ENCODE results near the gene TCF15. TPM values are rescaled to one million over a fixed set of nuclear protein-coding genes. Genes with fewer than 3 reads are reported as not detected.

The TCF15 gene, protein sequence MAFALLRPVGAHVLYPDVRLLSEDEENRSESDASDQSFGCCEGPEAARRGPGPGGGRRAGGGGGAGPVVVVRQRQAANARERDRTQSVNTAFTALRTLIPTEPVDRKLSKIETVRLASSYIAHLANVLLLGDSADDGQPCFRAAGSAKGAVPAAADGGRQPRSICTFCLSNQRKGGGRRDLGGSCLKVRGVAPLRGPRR
- 11.8 TPM for total RNA-seq
- long read RNA-seq, transcript TCF15-201 (2 exons, 1,555 nt): major isoform, 80 of 85 reads
- long read RNA-seq, partial matches to known transcripts: 0 of 85 reads
- long read RNA-seq, other reads (novel, unspliced or antisense): 5 of 85 reads

DNA sequence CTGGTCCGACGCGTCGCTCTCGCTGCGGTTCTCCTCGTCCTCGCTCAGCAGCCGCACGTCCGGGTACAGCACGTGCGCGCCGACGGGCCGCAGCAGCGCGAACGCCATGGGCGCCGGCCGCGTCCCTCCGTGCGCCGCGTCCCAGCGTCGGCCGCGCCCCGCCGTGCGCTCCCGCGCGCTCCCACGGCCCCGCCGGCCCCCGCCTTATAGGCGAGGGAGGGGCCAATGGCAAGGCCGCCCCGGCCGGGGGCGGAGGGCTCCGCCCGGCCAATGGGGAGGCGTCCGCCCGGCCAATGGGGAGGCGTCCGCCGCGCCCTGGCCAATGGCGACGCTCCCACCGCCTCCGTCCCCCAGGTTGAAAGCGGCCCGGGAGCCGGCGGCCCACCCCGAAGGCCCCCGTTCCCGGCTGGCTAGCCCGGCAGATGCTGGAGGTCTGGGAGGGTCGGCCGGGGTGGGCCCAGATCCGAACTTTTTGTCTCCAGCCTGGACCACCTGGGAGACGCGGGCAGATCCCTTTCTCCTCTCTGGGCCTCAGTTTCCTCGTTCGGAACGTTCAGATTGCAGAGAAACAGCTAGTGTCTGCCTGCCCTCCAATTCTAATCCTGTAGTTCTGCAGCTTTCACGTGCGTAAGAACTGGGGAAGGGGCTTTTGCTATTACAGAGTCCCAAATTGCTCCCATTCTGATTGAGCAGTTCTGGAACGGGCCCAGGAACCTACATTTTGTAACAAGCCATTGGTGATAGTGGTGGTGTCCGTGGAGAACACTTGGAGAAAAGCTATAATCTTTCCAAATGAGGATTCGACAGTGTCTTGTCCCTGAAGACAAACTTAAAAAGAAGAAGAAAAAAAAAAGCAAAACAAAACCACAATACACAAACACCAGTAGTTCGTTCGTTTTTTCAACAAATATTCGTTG lies at the start of gene TCF15:
Gene TCF15 (minus strand): TSS at position 180 of the 917 bp plus-strand sequence. CDS start 72 bp downstream, at position 108.
- DNase-seq (peak; percentile 86), ATAC-seq (peak; percentile 89)
- intact Hi-C loops (cut with micrococcal nuclease): no loop called here

DNA sequence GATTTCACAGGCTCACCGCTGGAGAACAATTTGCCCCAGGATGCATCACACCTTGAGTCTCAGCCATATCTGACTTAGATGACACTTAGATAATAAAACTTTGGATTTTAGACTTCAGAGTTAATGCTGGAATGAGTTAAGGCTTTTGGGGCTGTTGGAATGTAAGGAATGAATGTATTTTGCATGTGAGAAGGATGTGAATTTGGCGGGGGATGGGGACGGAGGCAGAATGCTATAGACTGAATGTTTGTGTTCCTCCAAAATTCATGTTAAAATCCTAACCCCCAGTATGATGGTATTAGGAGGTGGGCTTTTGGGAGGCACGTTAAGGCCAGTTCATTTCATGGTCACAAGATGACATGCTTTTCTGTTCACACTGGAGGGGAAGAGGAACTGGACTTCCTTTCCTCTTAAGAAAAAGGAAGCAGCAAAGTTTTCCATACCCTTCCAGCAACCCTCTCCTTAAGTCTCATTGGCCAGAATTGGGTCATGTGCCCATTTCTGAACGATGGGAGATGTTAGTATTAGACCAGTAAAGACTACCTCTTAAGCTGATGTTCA lies 48.7 kb upstream of the TCF15 start:
- DNase-seq (no peak), ATAC-seq (no peak)
- intact Hi-C loops (cut with micrococcal nuclease): no loop called here

DNA sequence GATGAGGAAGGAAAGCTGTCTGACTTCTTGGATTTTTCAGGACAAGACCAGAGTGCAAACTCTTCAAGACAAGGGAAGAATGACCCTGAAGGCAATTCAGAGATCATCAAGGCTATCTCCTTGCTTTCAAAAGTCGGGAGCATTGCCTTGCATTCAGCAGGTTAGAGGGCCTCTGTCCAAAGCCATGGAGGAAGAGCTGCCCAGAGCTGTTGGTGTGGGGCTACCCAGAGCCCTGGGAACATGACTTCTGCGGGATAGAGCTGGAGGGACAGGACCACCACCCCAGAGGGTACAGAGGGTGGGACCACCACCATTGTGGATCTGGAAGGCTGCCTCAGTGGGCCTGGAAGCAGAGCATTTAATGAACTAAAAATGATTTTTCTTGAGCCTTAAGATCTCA lies 48.1 kb upstream of the TCF15 start:
- no peak for ATAC-seq

DNA sequence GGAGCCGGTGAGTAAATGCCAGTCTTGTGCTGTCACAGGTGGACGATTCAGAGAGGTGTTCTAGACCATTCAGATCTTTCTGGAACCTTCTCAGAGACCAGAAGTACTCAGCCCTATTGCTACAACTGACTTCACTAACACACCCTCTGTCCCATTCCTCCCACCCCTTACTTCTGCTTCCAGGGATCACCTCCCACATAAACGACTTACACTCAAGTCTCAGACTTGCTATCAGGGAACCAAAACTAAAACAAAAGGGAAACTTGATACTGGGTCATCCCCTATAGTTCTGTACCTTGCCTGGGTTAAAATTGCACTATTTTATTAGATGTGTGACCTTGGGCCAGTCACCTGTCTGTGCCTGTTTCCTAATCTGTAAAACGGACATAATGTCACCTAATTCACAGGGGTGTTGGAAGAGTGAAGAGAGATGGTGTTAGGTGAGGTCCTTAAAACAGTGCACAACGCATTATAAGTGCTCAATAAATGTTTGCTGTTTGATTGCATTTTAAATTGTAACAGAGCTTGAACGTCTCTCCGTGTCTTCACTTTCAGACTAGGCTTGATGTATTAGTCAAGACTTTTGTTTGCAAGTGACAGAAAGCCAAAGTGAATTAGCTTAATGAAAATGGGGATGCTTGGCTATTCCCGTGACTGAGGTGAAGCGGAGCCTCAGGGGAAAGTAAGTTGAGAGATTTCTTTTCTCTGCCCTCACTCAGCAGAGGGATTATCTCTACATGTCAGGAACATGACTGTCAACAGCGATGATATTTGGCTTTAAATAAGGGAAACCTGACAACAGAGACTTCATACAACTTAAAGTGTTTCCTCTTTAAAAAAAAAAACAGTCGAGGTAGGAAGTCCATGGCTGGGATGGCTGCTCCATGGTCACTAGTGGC lies 45.9 kb upstream of the TCF15 start:
- DNase-seq: no peak
- ATAC-seq: no peak
- intact Hi-C loops (cut with micrococcal nuclease): no loop called here

More for the DNA sequence above, 48.1 kb upstream of the TCF15 start:
- intact Hi-C loops (cut with micrococcal nuclease): no loop called here
- DNase-seq: no peak

DNA sequence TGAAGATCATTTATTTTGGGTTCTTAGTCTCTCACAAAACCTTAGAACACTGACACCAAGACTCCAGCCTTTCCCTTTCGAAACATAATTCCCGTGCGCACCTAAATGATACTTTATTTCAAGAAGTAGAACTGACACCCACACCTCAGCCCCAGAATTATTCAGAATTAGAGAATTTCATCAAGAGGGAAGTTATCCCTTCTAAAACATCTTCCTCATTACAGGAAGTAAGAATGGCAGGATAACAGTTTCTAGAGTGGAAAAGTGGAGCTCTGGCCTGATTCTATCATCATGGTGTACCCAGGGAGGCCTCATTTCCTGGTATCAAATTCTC lies 44.3 kb upstream of the TCF15 start:
- intact Hi-C loops (cut with micrococcal nuclease): no loop called here
- DNase-seq (no peak), ATAC-seq (no peak)

DNA sequence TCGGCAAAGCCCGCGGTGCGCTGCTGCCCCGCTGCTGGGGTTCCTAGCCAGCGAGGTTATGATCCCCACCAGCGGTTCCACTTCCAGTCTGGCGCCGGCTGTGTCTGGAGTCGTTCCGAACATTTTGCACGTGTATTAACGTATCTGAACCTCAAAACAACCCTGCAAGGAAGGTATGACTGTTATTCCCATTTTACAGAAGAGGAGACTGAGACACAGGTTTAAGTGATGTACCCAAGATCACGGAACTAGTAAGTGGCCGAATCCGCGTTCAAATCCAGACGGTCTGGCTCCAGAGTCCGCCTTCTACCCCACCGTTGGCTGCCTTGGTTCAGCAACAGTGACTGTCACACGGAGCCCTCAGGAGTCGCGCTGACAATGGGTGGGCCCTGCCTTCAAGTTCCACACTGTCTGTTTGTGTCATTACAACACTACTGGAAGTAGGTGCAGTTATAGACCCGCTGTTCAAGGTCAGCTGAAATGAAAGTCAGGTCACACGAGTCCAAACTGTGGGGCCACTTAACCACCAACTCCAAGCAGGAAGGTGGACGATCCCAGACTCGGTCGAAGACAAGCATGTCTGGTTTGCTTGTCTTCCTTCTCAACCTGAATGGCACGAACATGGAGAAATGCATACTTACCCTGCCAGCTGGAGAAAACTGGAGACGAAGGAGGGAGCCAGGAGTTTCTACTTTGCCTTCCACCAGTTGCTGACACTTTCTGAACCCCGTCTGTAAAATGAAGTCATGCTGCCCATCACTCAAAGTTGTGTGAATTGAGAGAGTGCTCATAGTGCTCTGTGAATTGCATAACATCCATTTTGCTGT lies 43.7 kb upstream of the TCF15 start:
- ATAC-seq (peak; percentile 4), DNase-seq (no peak)
- intact Hi-C loops (cut with micrococcal nuclease): no loop called here

DNA sequence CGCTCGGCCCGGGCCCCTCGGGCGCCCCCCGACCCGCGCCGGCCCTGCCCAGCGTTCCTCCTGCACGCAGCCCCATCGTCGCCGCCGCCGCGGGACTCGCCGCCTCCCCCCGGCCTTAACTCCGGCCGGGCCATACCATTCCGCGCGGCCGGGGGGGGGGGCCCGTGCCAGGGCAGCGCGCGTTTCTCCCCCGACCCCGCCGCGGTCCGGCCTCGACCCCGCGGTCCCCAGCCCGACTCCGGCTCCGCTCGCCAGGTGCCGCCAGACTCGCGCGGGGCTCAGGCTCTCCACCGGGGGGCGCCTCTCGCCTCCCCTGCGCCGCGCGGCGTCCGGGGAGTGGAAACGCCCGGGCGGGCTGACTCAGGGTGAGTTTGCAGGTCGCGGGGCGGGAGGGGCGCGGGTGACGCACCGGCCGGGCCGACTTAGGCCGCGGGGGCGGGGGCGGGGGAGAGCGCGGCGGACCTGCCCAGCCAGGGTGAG lies 43.0 kb upstream of the TCF15 start, which contains the start of gene SRXN1:
Gene SRXN1 (minus strand): TSS at position 91 of the 480 bp plus-strand sequence. CDS start 15 bp downstream, at position 76.
- ATAC-seq: peak; percentile 95
- DNase-seq: peak; percentile 96
- intact Hi-C loops (cut with micrococcal nuclease): no loop called here

DNA sequence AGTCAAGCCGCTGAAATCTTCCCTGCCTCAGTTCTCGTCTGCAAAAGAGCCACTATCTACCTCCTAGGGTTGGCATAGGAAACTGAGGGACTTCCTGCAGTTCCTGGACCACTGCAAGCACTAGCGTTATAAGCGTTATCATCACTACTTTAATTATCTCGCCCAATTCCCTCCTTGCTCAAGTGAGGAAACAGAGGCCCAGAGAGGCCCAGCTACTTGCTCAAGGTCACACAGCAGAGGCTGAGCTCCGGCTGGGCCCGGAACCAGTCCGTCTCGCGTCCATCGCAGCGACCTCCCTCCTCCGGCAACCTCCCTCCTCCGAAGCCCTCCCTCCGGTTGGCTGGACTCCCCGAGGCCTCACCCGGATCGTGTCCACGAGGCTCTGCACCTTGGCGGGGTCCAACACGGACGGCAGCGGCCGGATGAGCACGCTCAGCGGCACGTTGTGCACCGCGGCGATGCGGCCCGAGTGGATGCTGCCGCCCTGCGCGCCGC lies 42.6 kb upstream of the TCF15 start:
- peak; percentile 3 for ATAC-seq
- intact Hi-C loops (cut with micrococcal nuclease): no loop called here
- no peak for DNase-seq

DNA sequence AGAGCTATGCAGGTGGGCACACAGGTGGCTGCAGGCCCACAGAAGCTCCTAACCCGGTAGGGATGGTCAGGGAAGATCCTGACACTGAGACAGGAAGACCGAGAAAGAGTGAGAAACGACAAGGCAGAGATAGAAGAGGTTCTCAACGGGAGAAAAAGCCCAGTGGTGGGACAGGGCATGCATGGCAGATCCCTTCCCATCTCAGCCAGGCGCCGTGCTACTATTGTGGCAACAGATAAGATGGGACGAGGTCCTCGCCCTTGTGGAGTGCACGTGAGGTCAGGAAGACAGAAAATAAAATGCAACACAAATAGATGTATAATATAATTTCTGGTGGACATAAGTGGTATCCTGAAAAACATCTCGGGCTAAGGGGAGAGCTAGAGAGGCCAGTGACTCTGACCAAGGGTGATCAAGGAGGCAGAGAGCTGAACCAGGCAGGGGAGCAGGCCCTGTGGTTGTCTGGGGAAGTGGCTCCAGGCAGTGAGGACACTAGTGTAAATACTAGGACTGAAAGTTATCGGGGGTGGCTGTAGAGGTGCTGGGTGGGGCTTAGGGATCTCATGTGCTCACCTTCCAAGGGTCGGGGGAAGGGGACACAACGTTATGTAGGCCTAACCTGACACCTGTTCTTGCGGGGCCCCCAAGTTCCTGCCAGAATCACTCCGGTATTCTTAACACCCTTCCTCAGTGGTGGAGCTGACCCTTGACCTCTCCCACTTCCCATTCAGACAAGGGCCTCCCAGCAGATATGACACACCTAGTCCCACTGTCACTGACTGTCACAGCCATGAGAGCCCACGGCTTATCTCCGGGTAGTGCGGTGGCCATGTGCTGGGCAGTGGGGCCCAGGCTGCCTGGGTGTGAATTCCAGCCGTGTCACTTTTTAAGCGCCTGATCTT lies 41.9 kb upstream of the TCF15 start:
- no peak for DNase-seq
- peak; percentile 24 for ATAC-seq
- intact Hi-C loops (cut with micrococcal nuclease): no loop called here

DNA sequence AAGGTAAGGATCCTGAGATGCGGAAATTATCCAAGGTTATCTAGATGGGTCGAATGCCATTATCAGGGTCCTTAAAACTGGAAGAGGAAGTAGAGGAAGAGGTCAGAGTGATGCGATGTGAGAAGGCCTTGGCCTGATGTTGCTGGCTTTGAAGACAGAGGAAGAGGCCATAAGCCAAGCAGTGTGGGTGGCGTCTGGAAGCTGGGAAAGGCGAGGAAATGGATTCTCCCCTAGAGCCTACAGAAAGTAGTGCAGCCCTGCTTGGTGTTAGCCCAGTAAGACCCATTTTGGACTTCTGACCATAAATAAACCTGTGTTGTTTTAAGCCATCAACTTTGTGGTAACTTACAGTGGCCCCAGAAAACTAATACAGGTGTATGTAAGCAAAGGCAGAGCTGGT lies 40.8 kb upstream of the TCF15 start:
- intact Hi-C loops (cut with micrococcal nuclease): no loop called here
- DNase-seq (no peak), ATAC-seq (no peak)

DNA sequence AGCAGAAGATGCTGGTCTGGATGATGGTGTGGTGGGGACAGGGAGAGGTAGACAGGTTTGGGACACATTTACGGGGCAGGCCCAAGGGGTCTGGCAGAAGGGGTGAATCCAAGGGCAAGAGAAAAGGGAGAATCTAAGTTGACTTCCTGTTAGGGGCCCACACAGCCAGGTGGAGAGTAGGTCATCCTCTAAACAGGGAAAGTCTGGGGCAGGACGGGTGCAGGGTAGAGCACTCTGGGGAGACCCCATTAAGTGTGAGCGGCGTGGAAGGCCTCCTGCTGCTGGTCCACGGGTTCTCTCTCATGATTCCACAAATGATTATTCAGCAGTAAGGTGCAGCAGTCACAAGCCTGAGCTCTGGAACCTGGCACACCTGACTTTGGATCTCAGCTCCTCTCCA lies 40.2 kb upstream of the TCF15 start:
- DNase-seq (no peak), ATAC-seq (no peak)
- intact Hi-C loops (cut with micrococcal nuclease): no loop called here

DNA sequence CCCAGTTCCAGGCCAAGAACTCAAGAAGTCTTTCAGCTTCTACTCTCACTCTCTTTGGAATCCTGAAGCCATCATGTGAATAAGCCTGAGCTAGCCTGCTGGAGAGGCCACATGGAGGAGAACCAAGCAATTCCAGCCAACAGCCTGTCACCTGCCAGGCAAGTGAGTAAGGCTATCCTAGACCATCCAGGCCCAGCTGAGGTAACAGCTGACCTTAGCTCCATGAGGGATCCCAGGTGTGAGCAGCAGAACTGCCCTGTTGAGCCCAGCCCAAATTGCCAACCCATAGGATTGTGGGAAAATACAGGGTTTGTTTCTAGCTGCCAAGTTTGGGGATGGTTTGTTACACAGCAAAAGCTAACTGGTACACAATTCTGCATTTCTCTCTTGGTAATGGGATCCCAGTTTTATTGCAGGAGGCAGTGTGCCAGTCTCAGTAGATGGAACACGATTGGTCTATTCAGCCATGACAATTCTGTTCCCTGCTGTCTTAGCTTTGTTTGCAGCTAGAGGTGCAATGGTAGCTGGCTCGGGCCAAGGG lies 37.4 kb upstream of the TCF15 start:
- intact Hi-C loops (cut with micrococcal nuclease): no loop called here
- ATAC-seq: no peak

DNA sequence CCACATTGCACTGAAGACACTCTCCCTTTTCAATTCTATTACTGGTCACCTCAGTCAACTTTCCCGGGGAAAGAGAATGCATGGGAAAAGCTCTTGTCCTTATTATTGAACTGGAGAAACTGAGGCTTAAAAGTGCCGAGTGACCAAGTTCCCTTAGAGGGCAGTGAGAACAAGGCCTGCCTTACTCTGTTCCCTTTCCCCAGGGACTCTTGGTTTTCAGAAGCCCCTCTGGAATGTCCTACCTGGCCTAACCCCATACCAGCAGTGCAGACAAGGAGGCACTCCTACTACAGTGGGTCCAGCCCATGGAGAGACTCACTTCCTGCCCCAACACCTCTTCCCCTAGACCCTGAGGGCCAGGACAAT lies 36.7 kb upstream of the TCF15 start:
- DNase-seq: no peak
- intact Hi-C loops (cut with micrococcal nuclease): no loop called here
- no peak for ATAC-seq

More for the DNA sequence above, 37.4 kb upstream of the TCF15 start:
- DNase-seq: no peak

DNA sequence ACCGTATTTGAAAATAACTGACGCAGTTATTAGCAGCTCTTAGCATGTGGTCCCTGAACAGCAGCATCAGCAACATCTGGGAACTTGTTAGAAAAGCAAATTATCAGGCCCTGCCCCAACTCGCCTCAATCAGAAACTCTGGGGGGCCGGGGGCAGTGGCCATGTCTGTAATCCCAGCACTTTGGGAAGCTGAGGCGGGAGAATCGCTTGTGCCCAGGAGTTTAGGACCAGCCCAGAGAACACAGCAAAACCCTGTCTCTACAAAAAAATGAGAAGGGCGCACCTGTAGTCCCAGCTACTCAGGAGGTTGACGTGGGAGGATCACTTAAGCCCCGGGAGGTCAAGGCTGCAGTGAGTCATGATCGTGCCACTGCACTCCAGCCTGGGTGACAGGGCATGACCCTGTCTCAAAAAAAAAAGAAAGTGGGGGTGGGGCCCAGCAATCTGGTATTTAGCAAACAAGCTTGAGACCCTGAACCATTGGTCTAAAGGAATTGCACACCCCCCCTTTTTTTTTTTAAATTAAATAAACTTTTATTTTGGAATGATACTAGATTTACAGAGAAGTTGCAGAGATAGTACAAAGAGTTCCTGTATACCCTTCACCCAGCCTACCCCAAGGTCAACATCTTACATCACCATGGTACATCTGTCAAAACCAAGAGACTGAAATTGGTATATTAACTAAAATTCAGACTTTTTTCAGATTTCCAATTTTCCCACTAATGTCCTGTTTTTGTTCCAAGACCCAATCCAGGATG lies 36.2 kb upstream of the TCF15 start:
- DNase-seq (no peak), ATAC-seq (peak; percentile 3)
- intact Hi-C loops (cut with micrococcal nuclease): no loop called here

DNA sequence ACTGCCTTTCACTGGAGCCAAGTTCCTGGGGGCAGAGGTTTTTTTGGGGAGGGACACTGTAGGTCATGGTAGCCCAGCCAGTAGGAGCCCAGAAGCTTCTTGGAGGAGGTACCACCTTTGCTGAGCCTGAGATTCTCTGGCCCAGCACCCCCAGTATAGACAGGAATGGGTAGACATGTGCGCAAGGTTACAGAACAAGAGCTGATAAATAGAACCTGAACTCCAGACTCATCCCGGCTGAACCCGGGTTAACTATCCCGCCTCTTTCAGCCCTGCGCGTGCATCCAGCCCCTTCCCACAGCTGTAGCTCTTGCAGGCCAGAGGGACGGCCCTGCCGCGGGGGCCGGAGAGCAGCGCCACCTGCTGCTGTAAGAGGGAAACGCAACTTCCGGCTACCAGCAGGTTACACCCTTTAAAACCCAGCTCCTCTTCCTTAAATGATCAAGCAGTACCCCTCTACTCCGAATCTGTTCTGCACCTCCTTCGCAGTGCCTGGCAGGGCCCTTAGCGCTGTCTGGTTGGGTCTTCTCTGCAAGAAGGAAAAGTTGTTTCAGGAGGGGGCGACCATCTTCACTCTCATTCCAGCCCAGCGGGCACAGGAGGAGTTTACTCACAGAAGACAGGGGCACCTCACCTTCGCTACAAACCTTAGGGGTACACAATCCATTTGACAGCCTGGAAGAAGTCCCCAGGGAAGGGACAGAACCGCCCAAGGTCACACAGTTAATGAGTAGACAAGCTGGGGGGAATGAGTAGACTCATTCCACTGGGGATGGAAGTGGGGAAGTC lies 35.4 kb upstream of the TCF15 start:
- intact Hi-C loops (cut with micrococcal nuclease): no loop called here
- DNase-seq (peak; percentile 85), ATAC-seq (peak; percentile 78)
